WERI-Rb-1 (cell line): ENCODE data around the gene GMEB2.

Experiments
- DNase-seq: peaks from one replicate; pipeline ENCODE4 v3.0.0-alpha.2; 2020
- H3K27ac ChIP-seq: fragments of 250-450 bp; sonication (Bioruptor Pico); 2 replicates; pipeline ENCODE4 v1.5.1; 2020; ENCODE audit warnings: mild to moderate bottlenecking, moderate library complexity
- H3K27me3 ChIP-seq: fragments of 250-450 bp; sonication (Bioruptor Pico); 2 replicates; pipeline ENCODE4 v1.5.1; 2021; ENCODE audit warnings: mild to moderate bottlenecking, low read depth, moderate library complexity; ENCODE audit not compliant: insufficient read depth, severe bottlenecking
- H3K36me3 ChIP-seq: fragments of 250-450 bp; sonication (Bioruptor Pico); 2 replicates; pipeline ENCODE4 v1.5.1; 2020; ENCODE audit warnings: mild to moderate bottlenecking, moderate library complexity
- H3K4me3 ChIP-seq: 2 replicates; pipeline ENCODE4 v1.5.1; 2011; ENCODE audit warnings: low read depth, mild to moderate bottlenecking, control low read depth, low read length
- H3K9me3 ChIP-seq: fragments of 250-450 bp; sonication (Bioruptor Pico); 2 replicates; pipeline ENCODE4 v1.5.1; 2021; ENCODE audit warnings: mild to moderate bottlenecking, moderate library complexity; ENCODE audit not compliant: severe bottlenecking
- CTCF ChIP-seq: IDR thresholded peaks from 2 replicates; pipeline ENCODE4 v1.5.1; 2011; ENCODE audit warnings: low read depth, mild to moderate bottlenecking, control low read depth, inconsistent platforms, low read length

The GMEB2 gene

GRCh38 chr20:63587776-63588591, 38.9 kb downstream of the GMEB2 start:
- no peaks in the 10 kb centered on the region for H3K9me3 ChIP-seq
- H3K4me3 ChIP-seq: no peak overlapping the region
- TF ChIP-seq CTCF: no peak
- DNase-seq: peak; percentile 6
- H3K27me3 ChIP-seq: no peaks in the 10 kb centered on the region
- peaks cover 34% of the 10 kb centered on the region for H3K36me3 ChIP-seq
- no peak overlapping the region for H3K27ac ChIP-seq

- no peak for TF ChIP-seq CTCF
- no peaks in the 10 kb centered on the region for H3K9me3 ChIP-seq
- H3K27ac ChIP-seq: no peak overlapping the region
- no peak for DNase-seq
- H3K27me3 ChIP-seq: no peaks in the 10 kb centered on the region
- H3K4me3 ChIP-seq: no peak overlapping the region
- peaks cover 31% of the 10 kb centered on the region for H3K36me3 ChIP-seq
These were observed 39.6 kb downstream of the GMEB2 start for GRCh38 chr20:63587256-63587655.

- Histone ChIP-seq H3K27me3 (no peaks in the 10 kb centered on the region), H3K36me3 (peaks cover 26% of the 10 kb centered on the region), H3K9me3 (no peaks in the 10 kb centered on the region), H3K4me3 (no peak overlapping the region), H3K27ac (no peak overlapping the region)
- no peak for DNase-seq
- TF ChIP-seq CTCF: no peak
These were observed 40.1 kb downstream of the GMEB2 start for GRCh38 chr20:63586797-63587196.

- no peak for TF ChIP-seq CTCF
- peak; percentile 4 for DNase-seq
- no peak overlapping the region for H3K27ac ChIP-seq
- peaks cover 19% of the 10 kb centered on the region for H3K36me3 ChIP-seq
- H3K9me3 ChIP-seq: no peaks in the 10 kb centered on the region
- H3K4me3 ChIP-seq: no peak overlapping the region
- no peaks in the 10 kb centered on the region for H3K27me3 ChIP-seq
These were observed 41.0 kb downstream of the GMEB2 start for GRCh38 chr20:63585616-63586565.

GRCh38 chr20:63582382-63583063, 44.4 kb downstream of the GMEB2 start:
- no peak for DNase-seq

More at GRCh38 chr20:63582382-63583063, 44.4 kb downstream of the GMEB2 start:
- Histone ChIP-seq H3K27me3 (no peaks in the 10 kb centered on the region), H3K27ac (no peak overlapping the region), H3K36me3 (0 out of 2 replicates have a peak, but pooled peaks cover 3% of the 10 kb centered on the region), H3K9me3 (no peaks in the 10 kb centered on the region), H3K4me3 (no peak overlapping the region)
- no peak for TF ChIP-seq CTCF
